Measurements from ENCODE around the gene SPTLC2. TPM values are rescaled to one million over a fixed set of nuclear protein-coding genes. Genes with fewer than 3 reads are reported as not detected.

SPTLC2 gene
- total RNA-seq, 1 experiment from 2014 or later: 32.6 TPM

DNA sequence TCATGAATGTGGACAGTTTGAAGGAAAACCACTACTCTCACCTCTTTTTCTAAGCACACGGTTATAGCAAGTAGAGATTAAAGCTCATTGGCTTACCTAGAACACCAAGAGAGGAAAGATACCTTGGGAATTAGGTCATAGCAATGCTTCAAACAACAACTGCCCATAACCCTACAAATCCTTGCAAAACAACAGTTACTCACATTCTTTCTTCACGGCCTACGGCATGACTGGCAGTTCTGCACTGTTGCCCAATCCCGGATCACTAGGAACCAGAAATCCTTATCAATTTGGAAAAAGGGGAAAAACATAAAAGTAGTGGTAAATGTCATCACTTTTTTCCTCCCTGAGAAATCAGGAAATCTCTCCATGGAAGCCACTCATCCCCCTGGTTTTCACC is 108.2 kb downstream of the SPTLC2 start:
- Mint-ChIP-seq H3K9me3 (peaks cover 0 to 2% of the 10 kb centered on the region in 2 experiments; a peak in 2 of 5 replicates), H3K4me3 (no peak overlapping the region), H3K27me3 (ENCODE audit: low read depth) (no peaks in the 10 kb centered on the region), H3K27ac (peak overlapping the region in 1 of 3 experiments; percentile 36; a peak in 1 of 7 replicates), H3K36me3 (ENCODE audit: insufficient read depth in 1 of 3, low read depth in 3 of 3) (peaks cover 6 to 27% (median 17%) of the 10 kb centered on the region in 3 experiments; a peak in 6 of 7 replicates), H3K4me1 (no peaks in the 10 kb centered on the region)
- no peaks in the 10 kb centered on the region for H3K23me2 ChIP-seq (ENCODE audit: insufficient read length, low read depth, low read length, poor library complexity, severe bottlenecking)
- no peak overlapping the region for H2AK5ac ChIP-seq (ENCODE audit: insufficient read length, low read length)
- H3K18ac ChIP-seq (ENCODE audit: insufficient read length, low read depth, low read length): no peak overlapping the region
- H2BK12ac ChIP-seq (ENCODE audit: insufficient read length, low read depth, low read length): no peak overlapping the region
- no peak overlapping the region for H3K4me2 ChIP-seq (ENCODE audit: insufficient read depth, insufficient read length, low read length)
- TF ChIP-seq, protein P1, sequence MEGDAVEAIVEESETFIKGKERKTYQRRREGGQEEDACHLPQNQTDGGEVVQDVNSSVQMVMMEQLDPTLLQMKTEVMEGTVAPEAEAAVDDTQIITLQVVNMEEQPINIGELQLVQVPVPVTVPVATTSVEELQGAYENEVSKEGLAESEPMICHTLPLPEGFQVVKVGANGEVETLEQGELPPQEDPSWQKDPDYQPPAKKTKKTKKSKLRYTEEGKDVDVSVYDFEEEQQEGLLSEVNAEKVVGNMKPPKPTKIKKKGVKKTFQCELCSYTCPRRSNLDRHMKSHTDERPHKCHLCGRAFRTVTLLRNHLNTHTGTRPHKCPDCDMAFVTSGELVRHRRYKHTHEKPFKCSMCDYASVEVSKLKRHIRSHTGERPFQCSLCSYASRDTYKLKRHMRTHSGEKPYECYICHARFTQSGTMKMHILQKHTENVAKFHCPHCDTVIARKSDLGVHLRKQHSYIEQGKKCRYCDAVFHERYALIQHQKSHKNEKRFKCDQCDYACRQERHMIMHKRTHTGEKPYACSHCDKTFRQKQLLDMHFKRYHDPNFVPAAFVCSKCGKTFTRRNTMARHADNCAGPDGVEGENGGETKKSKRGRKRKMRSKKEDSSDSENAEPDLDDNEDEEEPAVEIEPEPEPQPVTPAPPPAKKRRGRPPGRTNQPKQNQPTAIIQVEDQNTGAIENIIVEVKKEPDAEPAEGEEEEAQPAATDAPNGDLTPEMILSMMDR (conservative IDR thresholded peaks at IDR 0.05): no peak
- H3K27ac ChIP-seq (ENCODE audit: insufficient read length, low read depth, low read length): no peak overlapping the region
- H2BK15ac ChIP-seq (ENCODE audit: low read depth, low read length): no peak overlapping the region
- no peak overlapping the region for H2BK5ac ChIP-seq (ENCODE audit: insufficient read length, low read length)
- H2AFZ ChIP-seq (ENCODE audit: low read length): no peak overlapping the region
- no peak overlapping the region for H2BK120ac ChIP-seq (ENCODE audit: low read depth, low read length, poor library complexity, severe bottlenecking)
- H2BK20ac ChIP-seq (ENCODE audit: low read depth, low read length, poor library complexity, severe bottlenecking): no peak overlapping the region
- no peaks in the 10 kb centered on the region for H3K9me3 ChIP-seq (ENCODE audit: control insufficient read depth, low read depth, low read length)
- H3K4ac ChIP-seq (ENCODE audit: low read depth, low read length): no peak overlapping the region
- H4K5ac ChIP-seq (ENCODE audit: insufficient read length, low read depth, low read length): no peak overlapping the region
- no peak overlapping the region for H3K14ac ChIP-seq (ENCODE audit: insufficient read depth, low read length)
- H4K91ac ChIP-seq (ENCODE audit: insufficient read length, low read depth, low read length): no peak overlapping the region
- no peak overlapping the region for H4K8ac ChIP-seq (replicated peaks; ENCODE audit: insufficient read length, low read depth, low read length)
- no peaks in the 10 kb centered on the region for H4K20me1 ChIP-seq (ENCODE audit: control insufficient read depth, insufficient read depth, insufficient read length)
- no peak for DNase-seq
- no peak overlapping the region for H3K23ac ChIP-seq (ENCODE audit: insufficient read length, low read depth, low read length)
- H3K79me1 ChIP-seq (ENCODE audit: insufficient read depth, low read depth, low read length, poor library complexity, severe bottlenecking): no peaks in the 10 kb centered on the region
- no peak overlapping the region for H3K9ac ChIP-seq (ENCODE audit: extremely low read depth, insufficient read length, low read length)
- H3K79me2 ChIP-seq (ENCODE audit: insufficient read depth, low read length): no peaks in the 10 kb centered on the region
- H3K27me3 ChIP-seq (ENCODE audit: insufficient read depth, low read length): no peaks in the 10 kb centered on the region
- no peak overlapping the region for H3K56ac ChIP-seq (ENCODE audit: insufficient read length, low read depth, low read length)
- no peaks in the 10 kb centered on the region for H3K4me1 ChIP-seq (ENCODE audit: insufficient read depth, low read length)
- WGBS (ENCODE audit: extremely low coverage, insufficient read length, low lambda C conversion rate): no CpG with 5 or more reads among the region's 4 CpGs
- H3T11ph ChIP-seq (ENCODE audit: low read length): no peak overlapping the region
